ENCODE results near the gene SLC6A12.
"Not testable (repeated sequence)": the region's sequence is repeated elsewhere in the genome, so short reads cannot be mapped to it uniquely, and the experiment has no call there.

The SLC6A12 gene

DNA sequence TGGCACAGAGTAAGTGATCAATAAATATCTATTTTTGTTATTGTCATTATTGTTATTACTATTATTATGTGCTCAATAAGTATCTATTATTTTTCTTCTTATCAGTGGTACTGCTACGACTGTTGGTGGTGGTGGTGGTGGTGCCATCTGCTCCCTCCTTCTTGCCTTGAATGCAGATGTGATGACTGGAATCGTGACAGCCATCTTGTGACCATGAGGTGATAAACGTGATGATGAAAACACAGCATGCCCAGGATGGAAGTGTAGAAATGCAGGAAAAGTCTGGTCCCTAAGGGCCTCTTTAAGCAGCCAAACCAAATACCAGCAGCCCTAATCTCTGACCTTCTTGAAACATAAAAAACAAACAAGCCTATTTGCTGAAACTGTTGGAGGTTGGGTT is 22.4 kb downstream of the SLC6A12 start:
- FAIRE-seq (no peak), DNase-seq (ENCODE audit: insufficient read length, low spot score) (no peak)
- TF ChIP-seq, protein P1, sequence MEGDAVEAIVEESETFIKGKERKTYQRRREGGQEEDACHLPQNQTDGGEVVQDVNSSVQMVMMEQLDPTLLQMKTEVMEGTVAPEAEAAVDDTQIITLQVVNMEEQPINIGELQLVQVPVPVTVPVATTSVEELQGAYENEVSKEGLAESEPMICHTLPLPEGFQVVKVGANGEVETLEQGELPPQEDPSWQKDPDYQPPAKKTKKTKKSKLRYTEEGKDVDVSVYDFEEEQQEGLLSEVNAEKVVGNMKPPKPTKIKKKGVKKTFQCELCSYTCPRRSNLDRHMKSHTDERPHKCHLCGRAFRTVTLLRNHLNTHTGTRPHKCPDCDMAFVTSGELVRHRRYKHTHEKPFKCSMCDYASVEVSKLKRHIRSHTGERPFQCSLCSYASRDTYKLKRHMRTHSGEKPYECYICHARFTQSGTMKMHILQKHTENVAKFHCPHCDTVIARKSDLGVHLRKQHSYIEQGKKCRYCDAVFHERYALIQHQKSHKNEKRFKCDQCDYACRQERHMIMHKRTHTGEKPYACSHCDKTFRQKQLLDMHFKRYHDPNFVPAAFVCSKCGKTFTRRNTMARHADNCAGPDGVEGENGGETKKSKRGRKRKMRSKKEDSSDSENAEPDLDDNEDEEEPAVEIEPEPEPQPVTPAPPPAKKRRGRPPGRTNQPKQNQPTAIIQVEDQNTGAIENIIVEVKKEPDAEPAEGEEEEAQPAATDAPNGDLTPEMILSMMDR (IDR thresholded peaks at IDR 0.05; ENCODE audit: insufficient read depth, missing control alignments) = no peak

DNA sequence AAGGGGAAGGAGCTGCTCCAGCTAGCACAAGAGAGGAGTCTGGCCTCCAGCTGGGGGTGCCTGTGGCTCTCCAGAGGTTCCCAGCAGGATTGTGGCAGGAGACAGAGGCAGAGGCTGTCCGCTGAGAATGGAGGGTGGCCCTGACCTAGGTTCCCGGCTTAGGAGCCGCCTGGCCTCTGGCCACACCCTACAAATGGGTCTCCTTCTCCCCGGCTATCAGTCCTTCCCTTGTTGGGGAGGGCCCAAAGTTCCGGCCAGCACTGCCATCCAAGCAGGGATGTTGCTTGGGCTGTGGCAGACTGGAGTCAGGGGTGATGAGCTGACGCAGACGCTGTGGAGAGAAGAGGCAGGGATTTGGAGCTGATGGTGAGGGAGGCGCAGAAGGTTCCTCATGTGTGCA is 23.1 kb downstream of the SLC6A12 start:
- no peak for DNase-seq (ENCODE audit: insufficient read length, low spot score)
- no peak for FAIRE-seq
- TF ChIP-seq, protein P1 (IDR thresholded peaks at IDR 0.05; ENCODE audit: insufficient read depth, missing control alignments) = no peak

DNA sequence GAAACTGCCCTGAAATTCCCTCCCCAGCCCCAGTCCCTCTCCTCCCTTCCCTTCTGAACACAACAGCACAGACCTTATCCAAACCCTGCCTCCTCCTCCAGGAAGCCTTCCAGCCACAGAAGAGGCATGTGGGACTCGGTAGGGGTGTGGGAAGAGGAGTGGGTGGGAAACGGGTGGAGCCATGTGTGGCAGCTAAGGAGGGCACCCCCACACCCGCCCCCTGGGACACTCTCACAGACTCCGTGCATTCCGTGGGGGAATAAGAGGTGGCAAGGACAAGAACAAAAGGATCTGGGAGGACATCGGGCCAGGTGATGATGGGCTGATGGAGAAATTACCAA is 24.4 kb downstream of the SLC6A12 start:
- FAIRE-seq (no peak), DNase-seq (ENCODE audit: insufficient read length, low spot score) (no peak)
- TF ChIP-seq, protein P1 (IDR thresholded peaks at IDR 0.05; ENCODE audit: insufficient read depth, missing control alignments) = no peak

DNA sequence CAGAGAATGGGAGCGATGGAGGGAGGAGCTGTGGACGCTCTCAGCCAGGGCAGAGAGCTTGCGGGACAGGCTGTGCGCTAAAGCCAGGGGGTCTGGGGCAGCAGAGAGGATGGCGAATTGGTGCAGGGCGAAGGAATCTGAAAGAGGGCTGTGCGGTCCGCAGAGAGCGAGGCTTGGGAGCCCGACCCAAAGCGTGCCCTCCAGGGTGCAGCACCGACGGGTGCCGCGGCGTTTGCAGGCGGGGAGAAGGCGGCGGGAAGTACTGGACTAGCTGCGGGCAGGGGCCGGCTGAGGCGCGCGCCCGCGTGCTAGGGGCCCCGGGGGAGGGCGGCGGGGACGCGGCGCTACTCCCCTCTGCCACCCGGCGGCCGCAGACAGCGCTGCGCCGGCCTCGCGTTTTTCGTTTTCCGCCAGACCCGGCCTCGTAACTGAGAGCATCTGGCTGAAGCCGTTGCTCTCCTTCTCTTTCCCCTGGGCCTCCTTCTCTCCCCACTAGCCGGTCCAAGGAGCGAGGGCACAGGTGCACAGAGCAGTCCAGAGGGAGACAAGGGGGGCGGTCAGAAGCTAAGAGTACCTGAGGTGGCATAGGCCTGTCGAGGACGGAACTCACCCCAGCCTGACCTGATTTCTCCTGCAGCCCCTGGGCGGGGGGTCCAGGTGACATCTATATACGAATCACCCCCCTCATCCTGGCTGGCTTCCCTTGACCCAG is 24.9 kb downstream of the SLC6A12 start:
- TF ChIP-seq, protein P1 (IDR thresholded peaks at IDR 0.05; ENCODE audit: insufficient read depth, missing control alignments) = peak; percentile 53
- FAIRE-seq (no peak), DNase-seq (ENCODE audit: insufficient read length, low spot score) (peak; percentile 73)

DNA sequence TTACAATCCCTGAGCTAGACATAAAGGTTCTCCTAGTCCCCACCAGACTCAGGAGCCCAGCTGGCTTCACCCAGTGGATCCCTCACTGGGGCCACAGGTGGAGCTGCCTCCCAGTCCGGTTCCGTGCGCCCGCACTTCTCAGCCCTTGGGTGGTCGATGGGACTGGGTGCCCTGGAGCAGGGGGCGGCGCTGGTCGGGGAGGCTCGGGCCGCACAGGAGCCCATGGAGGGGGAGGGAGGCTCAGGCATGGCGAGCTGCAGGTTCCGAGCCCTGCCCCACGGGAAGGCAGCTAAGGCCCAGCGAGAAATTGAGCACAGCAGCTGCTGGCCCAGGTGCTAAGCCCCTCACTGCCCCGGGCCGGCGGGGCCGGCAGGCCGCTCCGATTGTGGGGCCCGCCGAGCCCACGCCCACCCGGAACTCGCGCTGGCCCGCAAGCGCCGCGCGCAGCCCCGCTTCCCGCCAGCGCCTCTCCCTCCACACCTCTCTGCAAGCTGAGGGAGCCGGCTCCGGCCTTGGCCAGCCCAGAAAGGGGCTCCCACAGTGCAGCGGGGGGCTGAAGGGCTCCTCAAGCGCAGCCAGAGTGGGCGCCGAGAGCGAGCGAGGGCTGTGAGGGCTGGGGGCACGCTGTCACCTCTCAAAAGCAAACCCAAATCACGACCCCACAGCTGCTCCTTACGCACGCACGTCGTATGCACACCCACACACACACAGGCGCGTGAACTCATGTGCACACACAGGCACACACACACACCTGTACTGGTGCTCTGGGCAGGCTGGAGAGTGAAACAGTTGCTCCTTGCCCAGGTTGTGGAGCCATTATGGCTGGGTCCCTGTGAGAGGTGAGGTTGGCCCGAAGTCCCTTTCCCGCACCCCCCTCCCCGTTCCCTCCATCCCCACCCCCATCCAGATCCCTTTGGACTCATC is 25.7 kb downstream of the SLC6A12 start:
- DNase-seq (ENCODE audit: insufficient read length, low spot score); FAIRE-seq: not testable (repeated sequence)

DNA sequence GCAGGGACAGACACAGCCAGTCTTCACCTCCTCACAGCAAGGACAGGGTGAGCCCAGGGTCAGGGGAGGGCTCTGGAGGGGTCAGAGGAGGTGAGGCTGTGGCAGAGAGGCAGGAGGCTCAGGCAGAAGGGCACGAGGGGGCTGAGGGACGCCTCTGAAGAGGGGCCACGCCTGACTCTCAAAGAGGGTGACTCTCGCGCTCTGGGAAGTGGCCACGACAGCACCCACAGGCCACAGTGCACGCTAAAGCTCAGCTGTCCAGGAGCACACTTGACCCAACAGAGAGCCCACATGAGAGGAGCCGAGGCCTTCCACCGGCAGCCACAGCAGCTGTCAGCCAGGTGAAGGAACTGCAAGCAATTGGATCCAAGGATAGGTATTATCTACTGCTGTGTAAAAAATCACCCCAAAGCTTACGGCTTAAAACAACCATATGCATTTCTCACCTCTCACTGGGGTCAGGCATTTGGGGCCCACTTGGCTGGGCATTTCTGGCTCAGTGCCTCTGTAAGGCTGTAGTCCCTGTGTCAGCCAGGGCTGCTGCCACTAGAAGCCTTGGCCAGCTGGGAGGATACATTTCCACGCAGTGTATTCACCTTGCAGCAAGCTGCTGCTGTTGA is 27.8 kb downstream of the SLC6A12 start:
- TF ChIP-seq, protein P1 (IDR thresholded peaks at IDR 0.05; ENCODE audit: insufficient read depth, missing control alignments) = no peak
- no peak for DNase-seq (ENCODE audit: insufficient read length, low spot score)
- FAIRE-seq = no peak

DNA sequence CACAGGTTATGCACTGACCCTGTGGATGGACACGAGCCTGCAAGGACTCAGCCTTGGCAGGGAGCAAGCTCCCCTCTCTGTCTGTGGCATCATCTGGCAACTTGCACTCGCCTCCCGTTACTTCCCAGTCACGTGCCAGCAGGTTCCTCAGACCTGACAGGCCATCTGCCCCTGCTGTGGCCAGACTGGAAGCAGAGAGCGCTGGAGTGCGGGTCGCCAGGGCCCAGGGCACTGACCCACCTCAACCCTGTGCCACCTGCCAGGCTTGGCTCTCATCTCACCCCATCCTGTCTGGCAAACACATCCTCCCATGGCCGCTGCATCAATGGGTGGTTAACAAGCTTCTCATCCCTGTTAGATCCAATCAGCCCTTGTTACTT is 28.4 kb downstream of the SLC6A12 start:
- FAIRE-seq = no peak

More for the DNA sequence above, 28.4 kb downstream of the SLC6A12 start:
- TF ChIP-seq, protein P1 (IDR thresholded peaks at IDR 0.05; ENCODE audit: insufficient read depth, missing control alignments) = no peak
- no peak for DNase-seq (ENCODE audit: insufficient read length, low spot score)
